WERI-Rb-1 (cell line): ENCODE data around the gene C9orf85.
A peak's percentile ranks its signal among the peaks of the same experiment; 100 is the strongest.

Experiments
- DNase-seq: peaks from one replicate; pipeline ENCODE4 v3.0.0-alpha.2; 2020
- H3K27ac ChIP-seq: fragments of 250-450 bp; sonication (Bioruptor Pico); 2 replicates; pipeline ENCODE4 v1.5.1; 2020; ENCODE audit warnings: mild to moderate bottlenecking, moderate library complexity
- H3K27me3 ChIP-seq: fragments of 250-450 bp; sonication (Bioruptor Pico); 2 replicates; pipeline ENCODE4 v1.5.1; 2021; ENCODE audit warnings: mild to moderate bottlenecking, low read depth, moderate library complexity; ENCODE audit not compliant: insufficient read depth, severe bottlenecking
- H3K36me3 ChIP-seq: fragments of 250-450 bp; sonication (Bioruptor Pico); 2 replicates; pipeline ENCODE4 v1.5.1; 2020; ENCODE audit warnings: mild to moderate bottlenecking, moderate library complexity
- H3K4me3 ChIP-seq: 2 replicates; pipeline ENCODE4 v1.5.1; 2011; ENCODE audit warnings: low read depth, mild to moderate bottlenecking, control low read depth, low read length
- H3K9me3 ChIP-seq: fragments of 250-450 bp; sonication (Bioruptor Pico); 2 replicates; pipeline ENCODE4 v1.5.1; 2021; ENCODE audit warnings: mild to moderate bottlenecking, moderate library complexity; ENCODE audit not compliant: severe bottlenecking
- CTCF ChIP-seq: IDR thresholded peaks from 2 replicates; pipeline ENCODE4 v1.5.1; 2011; ENCODE audit warnings: low read depth, mild to moderate bottlenecking, control low read depth, inconsistent platforms, low read length

Gene C9orf85

DNA sequence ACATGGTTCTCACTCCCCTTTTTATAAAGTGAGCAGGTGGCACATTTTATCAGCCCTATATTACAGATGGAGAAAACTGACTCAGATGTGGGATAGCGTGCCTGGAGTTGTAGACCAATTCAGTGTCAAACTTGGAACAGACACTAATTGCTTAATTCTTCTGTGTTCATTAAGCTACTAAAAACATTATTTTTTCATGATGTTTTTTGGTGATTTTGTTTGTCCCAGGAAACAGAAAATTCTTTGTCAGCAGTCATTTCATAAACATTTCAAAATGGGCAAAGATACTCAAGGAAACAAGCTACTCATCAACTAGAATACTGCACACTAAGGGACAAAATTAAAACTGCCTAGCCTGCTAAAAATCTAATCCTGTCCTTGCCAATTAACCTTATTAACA, 2.6 kb upstream of the C9orf85 start:
- no peaks in the 10 kb centered on the region for H3K27me3 ChIP-seq
- DNase-seq = no peak
- TF ChIP-seq CTCF = no peak
- peak overlapping the region; percentile 94 for H3K27ac ChIP-seq
- H3K9me3 ChIP-seq = no peaks in the 10 kb centered on the region
- peak overlapping the region; percentile 98 for H3K4me3 ChIP-seq
- H3K36me3 ChIP-seq = peaks cover 22% of the 10 kb centered on the region

DNA sequence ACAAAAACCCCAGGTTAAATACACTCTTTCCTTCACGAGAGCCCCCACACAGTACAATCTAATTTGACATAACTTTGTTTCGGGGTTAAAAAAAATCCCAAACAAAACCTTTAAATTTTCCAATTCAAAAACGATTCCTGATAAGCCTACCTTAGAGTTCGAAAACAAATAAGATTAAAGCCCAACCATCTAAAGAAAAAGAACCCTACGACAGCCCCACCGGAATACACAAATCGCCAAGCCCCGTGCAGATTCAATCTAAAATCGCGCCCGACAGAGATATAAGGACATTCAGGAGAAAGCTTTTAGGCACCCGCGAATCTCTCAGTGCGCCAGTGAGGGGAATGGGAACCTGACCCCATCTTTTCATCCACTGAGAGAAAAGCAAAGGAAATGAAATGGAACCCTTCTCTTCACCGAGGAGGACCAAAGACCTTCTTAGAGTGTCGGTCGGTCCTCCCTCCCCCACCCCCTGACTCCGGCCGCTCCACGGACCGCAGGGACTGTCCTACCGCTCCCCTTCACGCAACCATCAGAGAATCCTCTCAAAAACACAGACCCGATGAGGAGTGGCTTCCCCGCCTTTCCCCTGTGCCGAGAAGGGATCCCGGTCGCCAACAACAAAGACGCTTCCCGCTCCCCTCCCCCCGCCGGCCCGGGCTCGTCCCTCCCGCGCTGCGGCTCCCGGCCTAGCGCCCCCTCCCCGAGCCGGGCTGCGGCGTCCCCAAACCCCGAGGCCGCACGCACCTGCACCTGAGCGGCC, 1.4 kb upstream of the C9orf85 start:
- no peaks in the 10 kb centered on the region for H3K9me3 ChIP-seq
- no peaks in the 10 kb centered on the region for H3K27me3 ChIP-seq
- DNase-seq = peak; percentile 62
- H3K4me3 ChIP-seq = peak overlapping the region; percentile 98
- TF ChIP-seq CTCF = no peak
- peaks cover 22% of the 10 kb centered on the region for H3K36me3 ChIP-seq
- H3K27ac ChIP-seq = peak overlapping the region; percentile 94

DNA sequence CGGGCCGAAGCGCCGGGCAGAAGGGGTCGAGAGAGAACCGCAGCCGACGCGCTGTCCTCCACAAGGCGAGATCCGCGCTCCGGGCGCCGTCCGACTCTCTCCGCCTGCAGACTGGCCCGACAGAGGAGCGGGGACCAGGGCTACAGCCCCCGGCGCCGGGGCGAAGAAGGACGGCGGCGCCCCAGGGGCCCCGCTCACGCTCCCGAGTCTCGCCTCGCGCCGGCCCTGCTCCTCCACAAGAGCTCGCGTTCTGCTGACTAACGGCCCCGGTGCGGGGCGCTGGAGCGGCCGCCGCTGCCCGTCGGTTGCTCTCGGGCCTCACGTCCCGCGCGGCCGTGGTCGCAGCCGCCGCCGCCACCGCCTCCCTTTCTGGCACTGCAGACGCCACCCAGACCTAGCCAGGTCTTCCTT, 784 bp upstream of the C9orf85 start:
- no peaks in the 10 kb centered on the region for H3K9me3 ChIP-seq
- no peaks in the 10 kb centered on the region for H3K27me3 ChIP-seq
- H3K36me3 ChIP-seq = peaks cover 18% of the 10 kb centered on the region
- TF ChIP-seq CTCF = no peak
- DNase-seq = no peak
- peak overlapping the region; percentile 98 for H3K4me3 ChIP-seq
- H3K27ac ChIP-seq = peak overlapping the region; percentile 94

DNA sequence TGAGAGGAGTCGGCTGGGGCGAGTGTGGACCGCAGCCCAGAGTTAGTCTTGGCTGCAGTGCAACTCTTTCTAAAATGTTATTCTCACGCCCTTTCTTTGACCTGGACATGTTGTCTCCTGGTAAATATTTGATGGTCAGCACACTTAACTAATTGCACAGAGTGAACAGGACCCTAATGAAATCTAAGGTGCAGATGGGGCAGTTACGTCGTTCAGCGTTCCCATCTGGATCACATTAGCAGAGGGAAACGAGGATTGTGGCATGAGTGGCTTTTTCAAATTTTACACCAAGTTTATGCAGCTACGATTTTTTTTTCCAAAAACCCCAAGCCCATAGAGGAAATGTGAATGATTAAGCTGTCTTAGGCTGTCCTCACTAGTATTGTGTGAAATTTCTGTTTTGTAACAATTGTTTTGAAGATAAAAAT, 483 bp downstream of the C9orf85 start:
- no peaks in the 10 kb centered on the region for H3K27me3 ChIP-seq
- H3K4me3 ChIP-seq = peak overlapping the region; percentile 98
- peak overlapping the region; percentile 78 for H3K27ac ChIP-seq
- no peak for TF ChIP-seq CTCF
- peaks cover 10% of the 10 kb centered on the region for H3K36me3 ChIP-seq
- H3K9me3 ChIP-seq = no peaks in the 10 kb centered on the region
- no peak for DNase-seq

DNA sequence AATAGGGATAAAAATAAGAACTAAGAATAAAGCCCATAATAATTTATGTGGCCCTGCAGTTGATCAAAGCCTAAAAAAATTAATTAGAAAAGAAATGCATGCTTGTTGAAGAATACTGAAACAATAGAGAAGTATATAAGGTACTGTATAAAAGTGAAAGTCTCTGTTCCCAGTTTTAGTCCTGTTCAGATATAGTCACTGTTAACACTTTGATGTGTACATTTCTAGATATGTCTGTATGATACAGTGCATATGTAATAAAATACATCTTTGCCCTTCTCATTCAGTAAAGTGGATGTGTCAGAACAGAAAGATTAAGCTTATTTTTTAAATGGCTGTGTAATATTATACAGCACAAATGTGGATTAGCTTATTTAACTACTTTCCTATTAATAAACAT, 4.1 kb downstream of the C9orf85 start:
- Histone ChIP-seq H3K27me3 (no peaks in the 10 kb centered on the region), H3K4me3 (no peak overlapping the region), H3K36me3 (peaks cover 4% of the 10 kb centered on the region), H3K9me3 (no peaks in the 10 kb centered on the region), H3K27ac (no peak overlapping the region)
- no peak for TF ChIP-seq CTCF
- DNase-seq = no peak
